ENCODE measurements around the gene FBLN1. TPM values are rescaled to one million over a fixed set of nuclear protein-coding genes. Genes with fewer than 3 reads are reported as not detected.

Gene FBLN1
- total RNA-seq, 1 experiment from 2014 or later, result 23.4 TPM

DNA sequence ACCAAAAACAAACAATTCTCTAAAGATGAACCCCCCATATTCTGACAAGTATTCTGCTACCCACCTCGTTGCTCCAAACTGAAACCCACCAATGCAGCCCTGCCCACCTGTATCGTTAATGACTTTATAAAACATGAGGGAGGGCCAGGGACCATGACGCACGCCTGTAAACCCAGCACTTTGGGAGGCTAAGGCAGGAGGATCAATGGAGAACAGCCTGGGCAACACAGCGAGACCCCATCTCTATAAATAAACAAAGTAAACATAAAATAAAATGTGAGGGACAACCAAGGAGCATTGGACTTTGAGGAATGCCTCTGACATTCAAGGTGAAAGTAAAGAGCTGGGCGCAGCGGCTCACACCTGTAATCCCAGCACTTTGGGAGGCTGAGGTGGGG, 129.2 kb downstream of the FBLN1 start:
- no peak for ATAC-seq
- intact Hi-C loops (cut with micrococcal nuclease), result no loop called here
- Histone ChIP-seq H3K9me2 (ENCODE audit: insufficient read depth) (no peaks in the 10 kb centered on the region), H3K36me3 (ENCODE audit: control insufficient read depth in 1 of 2, insufficient read depth in 2 of 2, low read length in 2 of 2) (no peaks in the 10 kb centered on the region), H3K79me2 (ENCODE audit: insufficient read depth, low read length) (no peaks in the 10 kb centered on the region), H3K4me3 (replicated peaks in 1 of 2; ENCODE audit: low read depth in 1 of 2, low read length in 2 of 2) (no peak overlapping the region), H3K27me3 (ENCODE audit: insufficient read depth, low read length) (no peaks in the 10 kb centered on the region), H3K4me2 (ENCODE audit: low read length) (no peak overlapping the region), H3K9me3 (ENCODE audit: control insufficient read depth in 1 of 2, insufficient read depth in 1 of 2, low read depth in 1 of 2, low read length in 2 of 2) (no peaks in the 10 kb centered on the region), H3K9ac (ENCODE audit: low read length) (no peak overlapping the region), H2AFZ (ENCODE audit: low read depth, low read length, poor library complexity, severe bottlenecking) (no peak overlapping the region), H3K27ac (ENCODE audit: low read depth, low read length) (no peak overlapping the region), H4K20me1 (ENCODE audit: insufficient read depth) (no peaks in the 10 kb centered on the region), H3K4me1 (ENCODE audit: control insufficient read depth in 1 of 2, insufficient read depth in 2 of 2, low read length in 2 of 2) (peaks cover 3 to 30% of the 10 kb centered on the region in 2 experiments; a peak in 3 of 4 replicates)
- no peak for DNase-seq (ENCODE audit: low read depth, low spot score)
- ChIA-PET RAD21 (ENCODE audit: low non-redundant PET in 1 of 2, low total read pairs in 2 of 2, uncharacterized antibody in 2 of 2, unreplicated experiment in 2 of 2) (no interaction called here), CTCF (no interaction called here), POLR2A (no interaction called here)
- no TSS peak for BruUV-seq (replicated peaks)
- TF ChIP-seq, protein P1, sequence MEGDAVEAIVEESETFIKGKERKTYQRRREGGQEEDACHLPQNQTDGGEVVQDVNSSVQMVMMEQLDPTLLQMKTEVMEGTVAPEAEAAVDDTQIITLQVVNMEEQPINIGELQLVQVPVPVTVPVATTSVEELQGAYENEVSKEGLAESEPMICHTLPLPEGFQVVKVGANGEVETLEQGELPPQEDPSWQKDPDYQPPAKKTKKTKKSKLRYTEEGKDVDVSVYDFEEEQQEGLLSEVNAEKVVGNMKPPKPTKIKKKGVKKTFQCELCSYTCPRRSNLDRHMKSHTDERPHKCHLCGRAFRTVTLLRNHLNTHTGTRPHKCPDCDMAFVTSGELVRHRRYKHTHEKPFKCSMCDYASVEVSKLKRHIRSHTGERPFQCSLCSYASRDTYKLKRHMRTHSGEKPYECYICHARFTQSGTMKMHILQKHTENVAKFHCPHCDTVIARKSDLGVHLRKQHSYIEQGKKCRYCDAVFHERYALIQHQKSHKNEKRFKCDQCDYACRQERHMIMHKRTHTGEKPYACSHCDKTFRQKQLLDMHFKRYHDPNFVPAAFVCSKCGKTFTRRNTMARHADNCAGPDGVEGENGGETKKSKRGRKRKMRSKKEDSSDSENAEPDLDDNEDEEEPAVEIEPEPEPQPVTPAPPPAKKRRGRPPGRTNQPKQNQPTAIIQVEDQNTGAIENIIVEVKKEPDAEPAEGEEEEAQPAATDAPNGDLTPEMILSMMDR (IDR thresholded peaks at IDR 0.05 in 2 of 3, conservative IDR thresholded peaks at IDR 0.05 in 1 of 3; ENCODE audit: borderline replicate concordance in 1 of 3, insufficient read depth in 1 of 3, low read depth in 2 of 3, low read length in 2 of 3), result no peak
- TF ChIP-seq ELF1 (IDR thresholded peaks at IDR 0.05; ENCODE audit: borderline replicate concordance, low read depth) (no peak), JUND (IDR thresholded peaks at IDR 0.05) (no peak), YY1 (IDR thresholded peaks at IDR 0.05; ENCODE audit: extremely low read depth, insufficient replicate concordance, low read depth, low read length) (no peak), SP1 (IDR thresholded peaks at IDR 0.05; ENCODE audit: low read depth) (no peak), POLR2A (IDR thresholded peaks at IDR 0.05; ENCODE audit: borderline replicate concordance, extremely low read depth, insufficient read depth, insufficient read length) (no peak), POLR2AphosphoS5 (IDR thresholded peaks at IDR 0.05; ENCODE audit: low read depth, low read length) (no peak), EZH2 (IDR thresholded peaks at IDR 0.05) (no peak), SRF (IDR thresholded peaks at IDR 0.05; ENCODE audit: low read depth) (no peak), ZFX (IDR thresholded peaks at IDR 0.05) (no peak), CBX3 (IDR thresholded peaks at IDR 0.05; ENCODE audit: low read depth) (no peak), RAD21 (IDR thresholded peaks at IDR 0.05; ENCODE audit: low read depth) (no peak), ZNF274 (IDR thresholded peaks at IDR 0.05; ENCODE audit: low read depth, low read length) (no peak), FOSL1 (IDR thresholded peaks at IDR 0.05; ENCODE audit: low read depth) (no peak), TCF7L2 (IDR thresholded peaks at IDR 0.05; ENCODE audit: borderline replicate concordance, extremely low read depth, insufficient read depth, insufficient read length) (no peak), SIN3A (IDR thresholded peaks at IDR 0.05; ENCODE audit: low read depth) (no peak), CEBPB (IDR thresholded peaks at IDR 0.05; ENCODE audit: low read depth) (no peak)
- TF ChIP-seq, protein P2, sequence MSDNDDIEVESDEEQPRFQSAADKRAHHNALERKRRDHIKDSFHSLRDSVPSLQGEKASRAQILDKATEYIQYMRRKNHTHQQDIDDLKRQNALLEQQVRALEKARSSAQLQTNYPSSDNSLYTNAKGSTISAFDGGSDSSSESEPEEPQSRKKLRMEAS (IDR thresholded peaks at IDR 0.05), result no peak
- TF ChIP-seq, protein P3, sequence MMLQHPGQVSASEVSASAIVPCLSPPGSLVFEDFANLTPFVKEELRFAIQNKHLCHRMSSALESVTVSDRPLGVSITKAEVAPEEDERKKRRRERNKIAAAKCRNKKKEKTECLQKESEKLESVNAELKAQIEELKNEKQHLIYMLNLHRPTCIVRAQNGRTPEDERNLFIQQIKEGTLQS (IDR thresholded peaks at IDR 0.05), result no peak

Data from HCT116 (cell line).